Measurements from ENCODE around the gene CLCNKB.
"Not testable (repeated sequence)": the region's sequence is repeated elsewhere in the genome, so short reads cannot be mapped to it uniquely, and the experiment has no call there.

The CLCNKB gene

DNA sequence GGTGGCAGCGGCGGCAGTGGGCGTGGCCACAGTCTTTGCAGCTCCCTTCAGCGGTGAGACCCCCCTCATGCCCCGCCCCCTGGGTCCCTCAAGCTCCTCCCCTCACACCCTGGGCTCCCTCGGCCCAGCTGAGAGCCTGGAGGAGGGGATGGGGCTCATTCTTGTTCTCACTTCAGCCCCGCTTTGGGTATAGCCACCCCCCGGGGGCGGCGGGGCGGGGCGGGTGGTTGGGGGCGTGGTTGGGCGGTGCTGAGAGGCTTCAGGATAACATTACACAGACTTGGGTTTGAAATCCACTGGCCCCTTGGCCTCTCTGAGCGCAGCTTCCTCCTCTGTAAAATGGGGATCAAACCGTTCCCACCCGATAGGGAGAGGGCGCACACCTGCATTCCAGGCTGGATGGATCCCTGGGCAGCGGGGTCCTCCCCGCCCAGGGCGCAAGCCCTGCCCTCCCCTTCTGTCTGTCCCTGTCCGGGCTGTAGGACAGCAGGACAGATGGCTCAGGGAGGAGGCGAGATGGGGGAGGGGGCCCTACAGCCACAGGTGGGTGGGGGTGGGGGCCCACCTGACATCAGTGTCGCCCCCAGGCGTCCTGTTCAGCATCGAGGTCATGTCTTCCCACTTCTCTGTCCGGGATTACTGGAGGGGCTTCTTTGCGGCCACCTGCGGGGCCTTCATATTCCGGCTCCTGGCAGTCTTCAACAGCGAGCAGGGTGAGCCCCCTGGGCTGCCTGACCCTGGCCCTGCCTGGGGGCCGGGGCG is 16.7 kb upstream of the CLCNKB start:
- Histone ChIP-seq H3K4me3 (ENCODE audit: low read depth, low read length) (no peak overlapping the region), H3K36me3 (replicated peaks) (no peaks in the 10 kb centered on the region), H3K27me3 (replicated peaks) (peaks cover 3% of the 10 kb centered on the region), H3K27ac (no peak overlapping the region)
- DNase-seq = no peak
- in situ Hi-C loops (cut with HindIII; ENCODE audit: low pct_ligation_motif_present, low sequenced_read_pairs) = no loop called here
- TF ChIP-seq, protein P1, sequence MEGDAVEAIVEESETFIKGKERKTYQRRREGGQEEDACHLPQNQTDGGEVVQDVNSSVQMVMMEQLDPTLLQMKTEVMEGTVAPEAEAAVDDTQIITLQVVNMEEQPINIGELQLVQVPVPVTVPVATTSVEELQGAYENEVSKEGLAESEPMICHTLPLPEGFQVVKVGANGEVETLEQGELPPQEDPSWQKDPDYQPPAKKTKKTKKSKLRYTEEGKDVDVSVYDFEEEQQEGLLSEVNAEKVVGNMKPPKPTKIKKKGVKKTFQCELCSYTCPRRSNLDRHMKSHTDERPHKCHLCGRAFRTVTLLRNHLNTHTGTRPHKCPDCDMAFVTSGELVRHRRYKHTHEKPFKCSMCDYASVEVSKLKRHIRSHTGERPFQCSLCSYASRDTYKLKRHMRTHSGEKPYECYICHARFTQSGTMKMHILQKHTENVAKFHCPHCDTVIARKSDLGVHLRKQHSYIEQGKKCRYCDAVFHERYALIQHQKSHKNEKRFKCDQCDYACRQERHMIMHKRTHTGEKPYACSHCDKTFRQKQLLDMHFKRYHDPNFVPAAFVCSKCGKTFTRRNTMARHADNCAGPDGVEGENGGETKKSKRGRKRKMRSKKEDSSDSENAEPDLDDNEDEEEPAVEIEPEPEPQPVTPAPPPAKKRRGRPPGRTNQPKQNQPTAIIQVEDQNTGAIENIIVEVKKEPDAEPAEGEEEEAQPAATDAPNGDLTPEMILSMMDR (IDR thresholded peaks at IDR 0.05; ENCODE audit: low read depth, low read length, missing control alignments) = no peak

GRCh38 chr1:16028237-16029002 is 15.2 kb upstream of the CLCNKB start:
- no peak for DNase-seq
- Histone ChIP-seq H3K4me3 (ENCODE audit: low read depth, low read length) (no peak overlapping the region), H3K27me3 (replicated peaks) (peaks cover 3% of the 10 kb centered on the region), H3K36me3 (replicated peaks) (no peaks in the 10 kb centered on the region), H3K27ac (no peak overlapping the region)
- TF ChIP-seq, protein P1 (IDR thresholded peaks at IDR 0.05; ENCODE audit: low read depth, low read length, missing control alignments) = no peak
- in situ Hi-C loops (cut with HindIII; ENCODE audit: low pct_ligation_motif_present, low sequenced_read_pairs) = no loop called here

DNA sequence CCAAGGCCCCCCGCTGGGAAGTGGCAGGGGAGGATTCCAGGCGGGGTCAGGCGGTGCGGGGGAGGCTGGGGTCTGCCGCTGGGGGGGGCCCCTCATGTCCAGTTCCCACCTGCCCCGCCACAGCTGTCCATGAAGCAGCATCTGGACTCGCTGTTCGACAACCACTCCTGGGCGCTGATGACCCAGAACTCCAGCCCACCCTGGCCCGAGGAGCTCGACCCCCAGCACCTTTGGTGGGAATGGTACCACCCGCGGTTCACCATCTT is 14.6 kb upstream of the CLCNKB start:
- H3K4me3 ChIP-seq (ENCODE audit: low read depth, low read length); DNase-seq; H3K36me3 ChIP-seq (replicated peaks); in situ Hi-C loops (cut with HindIII; ENCODE audit: low pct_ligation_motif_present, low sequenced_read_pairs); H3K27me3 ChIP-seq (replicated peaks); H3K27ac ChIP-seq: not testable (repeated sequence)

DNA sequence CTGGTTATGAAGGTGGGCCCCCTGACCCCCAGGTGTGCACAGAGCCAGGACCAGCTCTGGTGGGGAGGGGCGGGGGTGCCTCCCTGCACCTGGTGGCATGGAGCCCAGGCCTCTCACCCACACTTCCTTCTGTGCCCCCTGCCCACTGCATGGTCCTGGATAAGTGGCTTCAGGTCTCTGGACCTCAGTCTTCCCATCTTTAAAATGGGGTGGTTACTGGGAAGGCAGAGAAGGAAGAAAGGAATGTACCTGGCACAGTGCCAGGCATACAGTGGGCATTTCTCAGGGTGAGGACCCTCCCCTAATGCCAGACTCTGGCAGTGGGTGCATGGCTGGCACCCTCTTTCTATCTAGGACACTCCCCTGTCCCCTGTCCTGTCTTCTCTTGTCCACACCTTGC is 14.3 kb upstream of the CLCNKB start:
- Histone ChIP-seq H3K36me3 (replicated peaks) (no peaks in the 10 kb centered on the region), H3K27me3 (replicated peaks) (peaks cover 3% of the 10 kb centered on the region), H3K27ac (no peak overlapping the region), H3K4me3 (ENCODE audit: low read depth, low read length) (no peak overlapping the region)
- TF ChIP-seq, protein P1 (IDR thresholded peaks at IDR 0.05; ENCODE audit: low read depth, low read length, missing control alignments) = no peak
- in situ Hi-C loops (cut with HindIII; ENCODE audit: low pct_ligation_motif_present, low sequenced_read_pairs) = no loop called here
- no peak for DNase-seq

- H3K27me3 ChIP-seq (replicated peaks) = peaks cover 3% of the 10 kb centered on the region
- no peak for DNase-seq
- TF ChIP-seq, protein P1 (IDR thresholded peaks at IDR 0.05; ENCODE audit: low read depth, low read length, missing control alignments) = no peak
- in situ Hi-C loops (cut with HindIII; ENCODE audit: low pct_ligation_motif_present, low sequenced_read_pairs) = no loop called here
- H3K36me3 ChIP-seq (replicated peaks) = no peaks in the 10 kb centered on the region
- H3K4me3 ChIP-seq (ENCODE audit: low read depth, low read length) = no peak overlapping the region
- no peak overlapping the region for H3K27ac ChIP-seq
These were observed 12.0 kb upstream of the CLCNKB start for GRCh38 chr1:16031551-16031950.

- DNase-seq = peak; percentile 79
- in situ Hi-C loops (cut with HindIII; ENCODE audit: low pct_ligation_motif_present, low sequenced_read_pairs) = no loop called here
- Histone ChIP-seq H3K27me3 (replicated peaks) (no peaks in the 10 kb centered on the region), H3K4me3 (ENCODE audit: low read depth, low read length) (no peak overlapping the region), H3K36me3 (replicated peaks) (no peaks in the 10 kb centered on the region), H3K27ac (no peak overlapping the region)
- TF ChIP-seq, protein P1 (IDR thresholded peaks at IDR 0.05; ENCODE audit: low read depth, low read length, missing control alignments) = peak; percentile 98
These were observed 11.0 kb upstream of the CLCNKB start for GRCh38 chr1:16032388-16033102.

GRCh38 chr1:16033103-16033632 is 10.4 kb upstream of the CLCNKB start:
- in situ Hi-C loops (cut with HindIII; ENCODE audit: low pct_ligation_motif_present, low sequenced_read_pairs); H3K36me3 ChIP-seq (replicated peaks); H3K27ac ChIP-seq; H3K4me3 ChIP-seq (ENCODE audit: low read depth, low read length); DNase-seq; H3K27me3 ChIP-seq (replicated peaks): not testable (repeated sequence)

- H3K4me3 ChIP-seq (ENCODE audit: low read depth, low read length); DNase-seq; H3K27me3 ChIP-seq (replicated peaks); in situ Hi-C loops (cut with HindIII; ENCODE audit: low pct_ligation_motif_present, low sequenced_read_pairs); H3K36me3 ChIP-seq (replicated peaks); H3K27ac ChIP-seq: not testable (repeated sequence)
These were observed 7.1 kb upstream of the CLCNKB start for GRCh38 chr1:16036461-16036860.
